Measurements from ENCODE around the gene TCP11L2. TPM values are rescaled to one million over a fixed set of nuclear protein-coding genes. Genes with fewer than 3 reads are reported as not detected.

Gene TCP11L2
- total and polyA plus RNA-seq, 2 of the 13 experiments (the other 11 are each of a cell fraction or from before 2014, with no cell fraction given), result 4.6 to 24.1 TPM

DNA sequence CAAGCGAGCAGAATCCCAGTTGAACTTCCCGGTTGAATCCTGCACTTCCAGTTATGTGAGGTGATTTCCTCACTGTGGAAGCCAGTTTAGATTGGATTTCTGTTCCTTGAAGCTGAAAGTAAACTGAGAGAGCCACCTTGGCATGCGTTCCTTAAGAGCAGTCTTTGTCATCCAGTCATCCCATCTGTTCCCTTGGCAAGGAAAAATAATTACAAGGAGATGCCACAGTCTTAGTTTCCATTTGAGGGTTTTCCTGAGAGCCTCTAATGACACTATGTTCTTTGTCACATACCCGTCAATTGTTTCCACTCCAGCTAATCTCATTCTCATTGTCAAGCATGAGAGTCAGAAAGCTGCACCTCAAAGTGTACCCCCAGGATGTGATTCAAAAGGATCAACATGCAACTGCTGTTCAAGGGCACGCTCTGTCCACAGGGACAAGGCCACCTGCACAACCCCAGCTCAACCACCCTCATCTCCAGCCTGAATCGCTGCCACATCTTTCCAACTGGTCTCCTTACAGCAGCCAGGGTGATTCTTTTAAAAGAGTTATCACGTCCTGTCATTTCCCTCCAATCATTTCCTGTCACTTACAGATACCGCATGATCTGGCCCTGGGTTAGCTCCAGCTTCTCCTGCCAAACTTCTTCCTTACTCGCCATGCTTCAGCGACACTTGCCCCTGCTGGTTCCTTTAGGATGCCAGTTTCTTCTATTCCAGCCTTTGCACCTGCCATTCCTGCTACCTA is 18.0 kb upstream of the TCP11L2 start (continued):
- TF ChIP-seq SPEN (CRISPR knock-in tag; IDR thresholded peaks at IDR 0.05; ENCODE audit: low read depth) (peak; percentile 88; the same call in 1 of the 2 replicates), NFKBIZ (CRISPR knock-in tag; IDR thresholded peaks at IDR 0.05) (peak; percentile 78; the same call in 1 of the 2 replicates), ZNF776 (CRISPR knock-in tag; IDR thresholded peaks at IDR 0.05) (no peak), HNRNPUL1 (IDR thresholded peaks at IDR 0.05; ENCODE audit: low read depth, low read length) (no peak), TBL1XR1 (IDR thresholded peaks at IDR 0.05; ENCODE audit: borderline replicate concordance, low read length, partially characterized antibody) (peak; percentile 76), ZBTB7B (CRISPR knock-in tag; IDR thresholded peaks at IDR 0.05) (peak; percentile 74), ZNF20 (CRISPR knock-in tag; IDR thresholded peaks at IDR 0.05) (no peak), NR3C1 (CRISPR knock-in tag; IDR thresholded peaks at IDR 0.05) (no peak), CEBPB (IDR thresholded peaks at IDR 0.05; ENCODE audit: borderline replicate concordance, low read depth, low read length) (no peak), ZSCAN21 (CRISPR knock-in tag; IDR thresholded peaks at IDR 0.05; ENCODE audit: borderline replicate concordance) (no peak), ZSCAN20 (CRISPR knock-in tag; IDR thresholded peaks at IDR 0.05; ENCODE audit: borderline replicate concordance) (no peak), ZNF570 (CRISPR knock-in tag; IDR thresholded peaks at IDR 0.05; ENCODE audit: borderline replicate concordance) (no peak), KMT2A (CRISPR knock-in tag; IDR thresholded peaks at IDR 0.05) (no peak), DNMT1 (CRISPR knock-in tag; IDR thresholded peaks at IDR 0.05) (no peak), ATAD3A (CRISPR knock-in tag; IDR thresholded peaks at IDR 0.05) (no peak), SETDB1 (CRISPR knock-in tag; IDR thresholded peaks at IDR 0.05; ENCODE audit: borderline replicate concordance) (no peak), IKZF1 (IDR thresholded peaks at IDR 0.05) (no peak), ZNF230 (CRISPR knock-in tag; IDR thresholded peaks at IDR 0.05) (no peak)
- TF ChIP-seq, protein P1, sequence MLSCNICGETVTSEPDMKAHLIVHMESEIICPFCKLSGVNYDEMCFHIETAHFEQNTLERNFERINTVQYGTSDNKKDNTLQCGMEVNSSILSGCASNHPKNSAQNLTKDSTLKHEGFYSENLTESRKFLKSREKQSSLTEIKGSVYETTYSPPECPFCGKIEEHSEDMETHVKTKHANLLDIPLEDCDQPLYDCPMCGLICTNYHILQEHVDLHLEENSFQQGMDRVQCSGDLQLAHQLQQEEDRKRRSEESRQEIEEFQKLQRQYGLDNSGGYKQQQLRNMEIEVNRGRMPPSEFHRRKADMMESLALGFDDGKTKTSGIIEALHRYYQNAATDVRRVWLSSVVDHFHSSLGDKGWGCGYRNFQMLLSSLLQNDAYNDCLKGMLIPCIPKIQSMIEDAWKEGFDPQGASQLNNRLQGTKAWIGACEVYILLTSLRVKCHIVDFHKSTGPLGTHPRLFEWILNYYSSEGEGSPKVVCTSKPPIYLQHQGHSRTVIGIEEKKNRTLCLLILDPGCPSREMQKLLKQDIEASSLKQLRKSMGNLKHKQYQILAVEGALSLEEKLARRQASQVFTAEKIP (CRISPR knock-in tag; IDR thresholded peaks at IDR 0.05; ENCODE audit: borderline replicate concordance), result no peak
- TF ChIP-seq, protein P2, sequence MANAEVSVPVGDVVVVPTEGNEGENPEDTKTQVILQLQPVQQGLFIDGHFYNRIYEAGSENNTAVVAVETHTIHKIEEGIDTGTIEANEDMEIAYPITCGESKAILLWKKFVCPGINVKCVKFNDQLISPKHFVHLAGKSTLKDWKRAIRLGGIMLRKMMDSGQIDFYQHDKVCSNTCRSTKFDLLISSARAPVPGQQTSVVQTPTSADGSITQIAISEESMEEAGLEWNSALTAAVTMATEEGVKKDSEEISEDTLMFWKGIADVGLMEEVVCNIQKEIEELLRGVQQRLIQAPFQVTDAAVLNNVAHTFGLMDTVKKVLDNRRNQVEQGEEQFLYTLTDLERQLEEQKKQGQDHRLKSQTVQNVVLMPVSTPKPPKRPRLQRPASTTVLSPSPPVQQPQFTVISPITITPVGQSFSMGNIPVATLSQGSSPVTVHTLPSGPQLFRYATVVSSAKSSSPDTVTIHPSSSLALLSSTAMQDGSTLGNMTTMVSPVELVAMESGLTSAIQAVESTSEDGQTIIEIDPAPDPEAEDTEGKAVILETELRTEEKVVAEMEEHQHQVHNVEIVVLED (CRISPR knock-in tag; IDR thresholded peaks at IDR 0.05; ENCODE audit: borderline replicate concordance), result peak; percentile 37; the same call in 1 of the 2 replicates
- TF ChIP-seq, protein P3, sequence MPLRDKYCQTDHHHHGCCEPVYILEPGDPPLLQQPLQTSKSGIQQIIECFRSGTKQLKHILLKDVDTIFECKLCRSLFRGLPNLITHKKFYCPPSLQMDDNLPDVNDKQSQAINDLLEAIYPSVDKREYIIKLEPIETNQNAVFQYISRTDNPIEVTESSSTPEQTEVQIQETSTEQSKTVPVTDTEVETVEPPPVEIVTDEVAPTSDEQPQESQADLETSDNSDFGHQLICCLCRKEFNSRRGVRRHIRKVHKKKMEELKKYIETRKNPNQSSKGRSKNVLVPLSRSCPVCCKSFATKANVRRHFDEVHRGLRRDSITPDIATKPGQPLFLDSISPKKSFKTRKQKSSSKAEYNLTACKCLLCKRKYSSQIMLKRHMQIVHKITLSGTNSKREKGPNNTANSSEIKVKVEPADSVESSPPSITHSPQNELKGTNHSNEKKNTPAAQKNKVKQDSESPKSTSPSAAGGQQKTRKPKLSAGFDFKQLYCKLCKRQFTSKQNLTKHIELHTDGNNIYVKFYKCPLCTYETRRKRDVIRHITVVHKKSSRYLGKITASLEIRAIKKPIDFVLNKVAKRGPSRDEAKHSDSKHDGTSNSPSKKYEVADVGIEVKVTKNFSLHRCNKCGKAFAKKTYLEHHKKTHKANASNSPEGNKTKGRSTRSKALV (CRISPR knock-in tag; IDR thresholded peaks at IDR 0.05), result no peak
- TF ChIP-seq, protein P4, sequence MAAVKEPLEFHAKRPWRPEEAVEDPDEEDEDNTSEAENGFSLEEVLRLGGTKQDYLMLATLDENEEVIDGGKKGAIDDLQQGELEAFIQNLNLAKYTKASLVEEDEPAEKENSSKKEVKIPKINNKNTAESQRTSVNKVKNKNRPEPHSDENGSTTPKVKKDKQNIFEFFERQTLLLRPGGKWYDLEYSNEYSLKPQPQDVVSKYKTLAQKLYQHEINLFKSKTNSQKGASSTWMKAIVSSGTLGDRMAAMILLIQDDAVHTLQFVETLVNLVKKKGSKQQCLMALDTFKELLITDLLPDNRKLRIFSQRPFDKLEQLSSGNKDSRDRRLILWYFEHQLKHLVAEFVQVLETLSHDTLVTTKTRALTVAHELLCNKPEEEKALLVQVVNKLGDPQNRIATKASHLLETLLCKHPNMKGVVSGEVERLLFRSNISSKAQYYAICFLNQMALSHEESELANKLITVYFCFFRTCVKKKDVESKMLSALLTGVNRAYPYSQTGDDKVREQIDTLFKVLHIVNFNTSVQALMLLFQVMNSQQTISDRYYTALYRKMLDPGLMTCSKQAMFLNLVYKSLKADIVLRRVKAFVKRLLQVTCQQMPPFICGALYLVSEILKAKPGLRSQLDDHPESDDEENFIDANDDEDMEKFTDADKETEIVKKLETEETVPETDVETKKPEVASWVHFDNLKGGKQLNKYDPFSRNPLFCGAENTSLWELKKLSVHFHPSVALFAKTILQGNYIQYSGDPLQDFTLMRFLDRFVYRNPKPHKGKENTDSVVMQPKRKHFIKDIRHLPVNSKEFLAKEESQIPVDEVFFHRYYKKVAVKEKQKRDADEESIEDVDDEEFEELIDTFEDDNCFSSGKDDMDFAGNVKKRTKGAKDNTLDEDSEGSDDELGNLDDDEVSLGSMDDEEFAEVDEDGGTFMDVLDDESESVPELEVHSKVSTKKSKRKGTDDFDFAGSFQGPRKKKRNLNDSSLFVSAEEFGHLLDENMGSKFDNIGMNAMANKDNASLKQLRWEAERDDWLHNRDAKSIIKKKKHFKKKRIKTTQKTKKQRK (IDR thresholded peaks at IDR 0.05; ENCODE audit: low read length), result no peak
